RWPE2 (cell line): ENCODE data around the gene KXD1.
"Not testable (repeated sequence)": the region's sequence is repeated elsewhere in the genome, so short reads cannot be mapped to it uniquely, and the experiment has no call there.

Source experiments
- ATAC-seq: fragments of 200-7000 bp; cut with Tn5 transposase; 3 replicates; pipeline ENCODE4 v1.9.1; 2021; ENCODE audit warnings: low read depth
- DNase-seq: peaks from one replicate; pipeline ENCODE4 v3.0.0-alpha.2; 2020; ENCODE audit warnings: low spot score
- H3K27ac ChIP-seq: fragments of 450-650 bp; 2 replicates; pipeline ENCODE4 v1.5.1; 2017; ENCODE audit warnings: mild to moderate bottlenecking; ENCODE audit not compliant: poor library complexity, severe bottlenecking
- H3K27me3 ChIP-seq: fragments of 250-450 bp; sonication (Bioruptor Pico); 2 replicates; pipeline ENCODE4 v1.5.1; 2021; ENCODE audit warnings: mild to moderate bottlenecking, moderate library complexity; ENCODE audit not compliant: insufficient read depth, poor library complexity, severe bottlenecking
- H3K36me3 ChIP-seq: fragments of 250-450 bp; sonication (Bioruptor Pico); 2 replicates; pipeline ENCODE4 v1.5.1; 2020; ENCODE audit warnings: low read depth, mild to moderate bottlenecking, moderate library complexity
- H3K4me1 ChIP-seq: fragments of 250-450 bp; sonication (Bioruptor Pico); 2 replicates; pipeline ENCODE4 v1.5.1; 2021; ENCODE audit warnings: mild to moderate bottlenecking, moderate library complexity; ENCODE audit not compliant: insufficient read depth, poor library complexity, severe bottlenecking
- H3K4me3 ChIP-seq: fragments of 250-450 bp; sonication (Bioruptor Pico); 2 replicates; pipeline ENCODE4 v1.5.1; 2021; ENCODE audit warnings: mild to moderate bottlenecking, moderate library complexity; ENCODE audit not compliant: severe bottlenecking
- H3K9me3 ChIP-seq: fragments of 250-450 bp; sonication (Bioruptor Pico); 2 replicates; pipeline ENCODE4 v1.5.1; 2021; ENCODE audit warnings: mild to moderate bottlenecking, moderate library complexity; ENCODE audit not compliant: severe bottlenecking
- CTCF ChIP-seq: fragments of 450-650 bp; IDR thresholded peaks from one replicate; pipeline ENCODE4 v1.5.1; 2017; ENCODE audit warnings: mild to moderate bottlenecking, moderate library complexity; ENCODE audit not compliant: poor library complexity, severe bottlenecking

KXD1 gene

GRCh38 chr19:18595475-18595874, 37.8 kb downstream of the KXD1 start:
- Histone ChIP-seq H3K36me3 (peaks cover 8% of the 10 kb centered on the region; the same call in 1 of the 2 replicates), H3K4me1 (no peaks in the 10 kb centered on the region), H3K27me3 (no peaks in the 10 kb centered on the region), H3K4me3 (no peak overlapping the region), H3K9me3 (no peaks in the 10 kb centered on the region), H3K27ac (no peak overlapping the region)
- TF ChIP-seq CTCF: no peak
- no peak for ATAC-seq
- no peak for DNase-seq

GRCh38 chr19:18596752-18597157, 39.1 kb downstream of the KXD1 start:
- peak; percentile 41; the same call in 1 of the 3 replicates for ATAC-seq
- no peaks in the 10 kb centered on the region for H3K9me3 ChIP-seq
- no peak overlapping the region for H3K27ac ChIP-seq
- H3K4me1 ChIP-seq: no peaks in the 10 kb centered on the region
- no peaks in the 10 kb centered on the region for H3K36me3 ChIP-seq
- H3K27me3 ChIP-seq: no peaks in the 10 kb centered on the region
- peak; percentile 62 for DNase-seq
- no peak for TF ChIP-seq CTCF
- no peak overlapping the region for H3K4me3 ChIP-seq

DNA sequence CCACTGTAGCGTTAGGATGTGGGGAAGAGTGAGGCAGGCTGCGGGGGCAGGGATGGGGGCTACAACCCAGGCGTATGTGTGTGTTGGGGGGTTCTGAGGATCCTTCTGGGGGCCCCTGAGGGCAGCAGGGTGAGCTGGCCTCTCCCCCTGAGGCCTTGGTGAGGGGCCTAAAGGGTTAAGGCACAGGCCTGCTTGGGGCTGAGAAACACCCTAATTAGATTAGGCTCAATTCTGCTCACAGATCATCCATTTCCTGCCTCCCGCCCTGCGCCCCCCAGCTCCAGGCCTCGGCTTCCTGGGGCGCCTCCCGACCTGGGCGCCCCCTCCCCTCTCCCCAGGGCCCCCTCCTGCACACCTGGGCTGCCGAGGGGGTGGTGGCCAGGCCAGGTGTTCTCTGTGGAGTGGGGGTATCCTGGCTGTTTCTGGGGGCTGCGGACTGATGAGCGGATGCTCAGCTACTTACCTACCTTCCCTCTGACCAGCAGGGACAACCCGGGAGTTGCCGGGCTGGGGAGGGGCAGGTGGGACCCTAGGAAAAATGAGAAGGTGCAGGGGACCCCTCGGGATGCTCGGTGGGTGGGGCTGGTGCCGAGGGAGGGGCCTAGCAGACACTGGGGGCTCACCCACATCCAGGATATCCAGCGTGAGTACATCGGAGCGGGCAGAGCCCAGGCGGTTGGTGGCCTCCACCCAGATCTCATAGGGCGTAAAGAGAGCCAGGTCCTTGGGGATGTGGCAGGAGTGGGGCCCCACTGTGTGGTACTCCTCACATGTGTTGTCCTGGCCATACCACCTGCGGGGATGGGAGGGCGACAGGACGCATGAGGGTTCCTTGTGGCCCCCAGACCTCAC, 40.4 kb downstream of the KXD1 start:
- H3K4me3 ChIP-seq: no peak overlapping the region
- TF ChIP-seq CTCF: no peak
- no peak for ATAC-seq
- DNase-seq: peak; percentile 47
- H3K36me3 ChIP-seq: no peaks in the 10 kb centered on the region
- H3K27ac ChIP-seq: no peak overlapping the region
- H3K9me3 ChIP-seq: no peaks in the 10 kb centered on the region
- H3K27me3 ChIP-seq: no peaks in the 10 kb centered on the region
- no peaks in the 10 kb centered on the region for H3K4me1 ChIP-seq

- no peaks in the 10 kb centered on the region for H3K4me1 ChIP-seq
- no peak for TF ChIP-seq CTCF
- no peaks in the 10 kb centered on the region for H3K9me3 ChIP-seq
- H3K36me3 ChIP-seq: no peaks in the 10 kb centered on the region
- H3K27me3 ChIP-seq: no peaks in the 10 kb centered on the region
- peak; percentile 62 for DNase-seq
- H3K27ac ChIP-seq: no peak overlapping the region
- no peak overlapping the region for H3K4me3 ChIP-seq
- no peak for ATAC-seq
These were observed 41.8 kb downstream of the KXD1 start for GRCh38 chr19:18599485-18599884.

DNA sequence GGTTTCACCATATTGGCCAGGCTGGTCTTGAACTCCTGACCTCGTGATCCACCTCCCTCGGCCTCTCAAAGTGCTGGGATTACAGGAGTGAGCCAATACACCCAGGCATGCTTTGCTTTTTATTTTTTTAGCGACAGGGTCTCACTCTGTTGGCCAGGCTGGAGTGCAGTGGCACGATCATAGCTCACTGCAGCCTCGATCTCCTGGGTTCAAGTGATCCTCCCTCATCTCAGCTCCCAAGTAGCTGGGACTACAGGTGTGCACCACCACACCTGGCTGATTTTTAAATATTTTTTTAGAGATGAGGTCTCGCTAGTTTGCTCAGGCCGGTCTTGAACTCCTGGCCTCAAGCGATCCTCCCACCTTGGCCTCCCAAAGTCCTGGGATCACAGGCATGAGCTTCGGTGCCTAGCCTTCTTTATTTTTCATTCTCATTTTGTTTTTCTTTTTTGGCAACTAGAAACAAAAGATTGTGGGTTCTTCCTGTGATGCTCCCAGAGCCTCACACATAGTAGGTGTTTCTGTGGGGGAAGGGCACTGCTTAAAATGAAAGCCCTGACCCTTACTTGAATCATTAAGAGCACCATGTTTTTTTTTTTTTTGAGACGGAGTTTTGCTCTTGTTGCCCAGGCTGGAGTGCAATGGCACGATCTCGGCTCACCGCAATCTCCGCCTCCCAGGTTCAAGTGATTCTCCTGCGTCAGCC, 43.2 kb downstream of the KXD1 start:
- not testable (repeated sequence) for DNase-seq, H3K4me1 ChIP-seq, ATAC-seq, H3K36me3 ChIP-seq, H3K27ac ChIP-seq, H3K4me3 ChIP-seq, H3K9me3 ChIP-seq
- H3K27me3 ChIP-seq: peaks cover 12% of the 10 kb centered on the region
